ENCODE data around the gene SYNGR3. TPM values are rescaled to one million over a fixed set of nuclear protein-coding genes. Genes with fewer than 3 reads are reported as not detected.

The SYNGR3 gene
- total RNA-seq, 2 experiments from 2014 or later: 11.9 to 12.4 TPM

DNA sequence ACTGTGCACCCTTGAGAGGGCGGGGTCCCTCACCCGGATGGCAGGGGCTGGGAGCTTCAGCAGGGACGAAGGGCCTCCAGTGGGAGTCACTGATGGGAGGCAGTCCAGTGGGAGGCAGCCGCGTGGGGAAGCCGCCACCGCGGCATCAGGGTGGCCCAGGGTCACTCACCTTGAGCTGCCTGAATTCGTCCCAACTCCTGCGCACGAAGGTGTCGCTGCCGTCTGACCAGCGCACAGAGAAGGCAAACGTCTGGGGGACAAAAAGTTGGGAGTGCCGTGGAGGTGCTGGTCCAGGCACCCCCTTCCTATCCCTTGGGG lies 9.0 kb upstream of the SYNGR3 start:
- CTCF ChIA-PET: interaction anchor here (1.3 kb wide), 1 partner anchor 159 kb away, joined by 3 read pairs; no protein-coding TSS in a partner anchor

DNA sequence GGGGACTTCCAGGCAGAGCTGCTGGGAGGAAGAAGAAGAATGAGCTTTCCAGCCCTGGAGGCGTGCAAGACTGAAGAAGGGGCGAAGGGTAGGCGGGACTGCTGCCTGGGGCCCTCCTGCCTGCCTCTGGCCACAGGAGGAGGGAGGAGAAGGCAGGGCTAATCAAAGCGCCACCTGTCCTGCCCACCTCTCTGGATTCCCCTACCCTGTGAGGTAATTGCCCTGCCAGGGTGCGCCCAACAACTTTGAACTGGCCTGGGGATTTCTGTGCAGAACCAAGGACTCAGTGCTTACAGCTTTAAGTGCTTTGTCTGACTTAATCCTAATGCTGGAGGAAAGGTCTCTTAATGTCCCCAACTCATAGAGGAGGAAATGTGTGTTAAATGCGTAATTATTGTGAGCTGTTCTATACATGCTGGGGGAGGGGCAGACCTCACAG lies 8.4 kb upstream of the SYNGR3 start, which contains the start of gene NOXO1:
NOXO1 (minus strand) TSS at position 72 of the 439 bp plus-strand sequence. CDS start 290 bp downstream, outside the sequence.
- Mint-ChIP-seq H3K36me3 (peaks cover 14% of the 10 kb centered on the region), H3K9me3 (no peaks in the 10 kb centered on the region), H3K4me3 (no peak within 1 kb of the TSS), H3K27ac (no peak within 1 kb of the TSS), H3K27me3 (peaks cover 26% of the 10 kb centered on the region), H3K4me1 (ENCODE audit: low read depth) (peaks cover 15% of the 10 kb centered on the region)
- no peak for DNase-seq
- intact Hi-C loops (cut with micrococcal nuclease): no loop called here
- ChIA-PET POLR2A (interaction anchor here (0.7 to 3.2 kb wide), 4 partner anchors 10 to 21 kb away, joined by 4 to 15 read pairs (median 6); partner anchors contain the start of genes RPS2 and TBL3), CTCF (interaction anchor here (2.0 kb wide), 1 partner anchor 23 kb away, joined by 13 read pairs; no protein-coding TSS in a partner anchor)

More for the DNA sequence above, 9.0 kb upstream of the SYNGR3 start:
- no peak for DNase-seq
- Mint-ChIP-seq H3K27me3 (peaks cover 26% of the 10 kb centered on the region), H3K4me3 (no peak overlapping the region), H3K4me1 (ENCODE audit: low read depth) (peaks cover 15% of the 10 kb centered on the region), H3K9me3 (no peaks in the 10 kb centered on the region), H3K36me3 (peaks cover 19% of the 10 kb centered on the region), H3K27ac (no peak overlapping the region)
- POLR2A ChIA-PET: interaction anchor here (2.4 to 3.2 kb wide), 2 partner anchors 9 to 20 kb away, joined by 7 to 15 read pairs; partner anchors contain the start of gene TBL3
- intact Hi-C loops (cut with micrococcal nuclease): no loop called here

- Mint-ChIP-seq H3K9me3 (no peaks in the 10 kb centered on the region), H3K36me3 (peaks cover 13% of the 10 kb centered on the region), H3K4me3 (no peak overlapping the region), H3K4me1 (ENCODE audit: low read depth) (peaks cover 15% of the 10 kb centered on the region), H3K27ac (no peak overlapping the region), H3K27me3 (peaks cover 26% of the 10 kb centered on the region)
- no peak for DNase-seq
- CTCF ChIA-PET: interaction anchor here (2.0 kb wide), 1 partner anchor 22 kb away, joined by 13 read pairs; no protein-coding TSS in a partner anchor
- POLR2A ChIA-PET: interaction anchor here (1.3 to 3.2 kb wide), 4 partner anchors 9 to 21 kb away, joined by 4 to 15 read pairs (median 6); partner anchors contain the start of genes RPS2 and TBL3
- intact Hi-C loops (cut with micrococcal nuclease): no loop called here
Measured at GRCh38 chr16:1982013-1982433, 7.7 kb upstream of the SYNGR3 start.

GRCh38 chr16:1982991-1983543 lies 6.7 kb upstream of the SYNGR3 start:
- no peak overlapping the region for H3K27ac Mint-ChIP-seq
- peaks cover 10% of the 10 kb centered on the region for H3K36me3 Mint-ChIP-seq
- intact Hi-C loops (cut with micrococcal nuclease): no loop called here
- POLR2A ChIA-PET: interaction anchor here (0.7 to 3.6 kb wide), 6 partner anchors 8 to 156 kb away, joined by 3 to 22 read pairs (median 6); partner anchors contain the start of genes RPS2 and TBL3
- DNase-seq: no peak
- peaks cover 26% of the 10 kb centered on the region for H3K27me3 Mint-ChIP-seq
- peaks cover 15% of the 10 kb centered on the region for H3K4me1 Mint-ChIP-seq (ENCODE audit: low read depth)
- no peaks in the 10 kb centered on the region for H3K9me3 Mint-ChIP-seq
- CTCF ChIA-PET: interaction anchor here (0.8 to 2.0 kb wide), 2 partner anchors 21 to 157 kb away, joined by 6 to 13 read pairs; no protein-coding TSS in a partner anchor
- H3K4me3 Mint-ChIP-seq: peak overlapping the region; percentile 81

- Mint-ChIP-seq H3K9me3 (no peaks in the 10 kb centered on the region), H3K4me3 (peak within 1 kb of the TSS; percentile 81), H3K4me1 (ENCODE audit: low read depth) (peaks cover 15% of the 10 kb centered on the region), H3K27me3 (peaks cover 28% of the 10 kb centered on the region), H3K27ac (peak within 1 kb of the TSS; percentile 58), H3K36me3 (peaks cover 7% of the 10 kb centered on the region)
- CTCF ChIA-PET: interaction anchor here (0.6 to 2.4 kb wide), 4 partner anchors 19 to 25 kb away, joined by 3 to 15 read pairs (median 8); partner anchors contain the start of gene RPS2
- intact Hi-C loops (cut with micrococcal nuclease): loop anchor here (1.0 kb wide), 1 partner anchor 9 kb away; no protein-coding TSS in a partner anchor
- peak; percentile 88 for DNase-seq
- POLR2A ChIA-PET: interaction anchor here (1.9 to 3.6 kb wide), 3 partner anchors 12 to 23 kb away, joined by 8 to 22 read pairs (median 15); partner anchors contain the start of genes RPS2 and TBL3
Measured at GRCh38 chr16:1983544-1984346, 6.0 kb upstream of the SYNGR3 start, which contains the start of gene GFER. GFER (plus strand) TSS chr16:1984193; CDS start chr16:1984219, 26 bp downstream.

- DNase-seq: no peak
- H3K4me1 Mint-ChIP-seq (ENCODE audit: low read depth): peaks cover 15% of the 10 kb centered on the region
- H3K9me3 Mint-ChIP-seq: no peaks in the 10 kb centered on the region
- intact Hi-C loops (cut with micrococcal nuclease): loop anchor here (1.0 kb wide), 1 partner anchor 8 kb away; no protein-coding TSS in a partner anchor
- ChIA-PET POLR2A (interaction anchor here (1.6 to 3.6 kb wide), 3 partner anchors 20 to 23 kb away, joined by 5 to 22 read pairs (median 8); partner anchors contain the start of gene RPS2), CTCF (interaction anchor here (0.6 to 2.4 kb wide), 3 partner anchors 19 to 24 kb away, joined by 3 to 15 read pairs (median 3); partner anchors contain the start of gene RPS2)
- H3K36me3 Mint-ChIP-seq: peaks cover 4% of the 10 kb centered on the region
- peaks cover 36% of the 10 kb centered on the region for H3K27me3 Mint-ChIP-seq
- peak overlapping the region; percentile 81 for H3K4me3 Mint-ChIP-seq
- peak overlapping the region; percentile 58 for H3K27ac Mint-ChIP-seq
Measured at GRCh38 chr16:1984347-1985225, 5.2 kb upstream of the SYNGR3 start.

- no peaks in the 10 kb centered on the region for H3K9me3 Mint-ChIP-seq
Measured at GRCh38 chr16:1985466-1986150, 4.2 kb upstream of the SYNGR3 start.

DNA sequence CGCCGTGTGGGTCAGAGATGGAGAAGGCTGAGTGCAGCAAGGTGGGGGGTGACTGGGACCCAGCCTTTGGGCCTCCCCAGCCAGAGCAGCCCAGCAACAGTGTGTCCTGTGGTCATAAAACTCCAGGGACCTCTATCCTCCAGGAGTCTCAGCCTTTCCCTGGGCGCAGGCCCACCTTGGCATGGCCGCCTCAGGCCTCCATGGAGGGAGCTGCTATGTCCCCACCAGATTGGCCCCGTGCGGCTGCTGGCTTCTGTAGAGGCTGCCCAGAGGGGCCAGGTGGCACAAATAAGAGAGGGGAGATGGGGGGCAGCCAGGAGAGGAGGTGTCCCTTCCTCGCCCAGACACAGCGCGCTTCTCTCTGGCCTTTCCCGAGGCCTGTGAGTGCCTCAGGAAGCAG lies 2.6 kb upstream of the SYNGR3 start:
- H3K4me1 Mint-ChIP-seq (ENCODE audit: low read depth): peaks cover 26% of the 10 kb centered on the region
- H3K9me3 Mint-ChIP-seq: no peaks in the 10 kb centered on the region
- peaks cover 23% of the 10 kb centered on the region for H3K27me3 Mint-ChIP-seq
- H3K36me3 Mint-ChIP-seq: peaks cover 4% of the 10 kb centered on the region
- intact Hi-C loops (cut with micrococcal nuclease): no loop called here
- no peak overlapping the region for H3K4me3 Mint-ChIP-seq
- DNase-seq: no peak
- H3K27ac Mint-ChIP-seq: no peak overlapping the region
- ChIA-PET POLR2A (interaction anchor here (1.9 kb wide), 1 partner anchor 16 kb away, joined by 8 read pairs; the partner anchor contains the start of gene TBL3), CTCF (interaction anchor here (1.3 to 2.7 kb wide), 2 partner anchors 9 to 17 kb away, joined by 3 to 12 read pairs; no protein-coding TSS in a partner anchor)

More at GRCh38 chr16:1985466-1986150, 4.2 kb upstream of the SYNGR3 start:
- POLR2A ChIA-PET: interaction anchor here (1.6 to 3.6 kb wide), 3 partner anchors 20 to 25 kb away, joined by 5 to 22 read pairs (median 8); partner anchors contain the start of gene RPS2
- intact Hi-C loops (cut with micrococcal nuclease): no loop called here
- Mint-ChIP-seq H3K27me3 (peaks cover 33% of the 10 kb centered on the region), H3K27ac (no peak overlapping the region), H3K4me1 (ENCODE audit: low read depth) (peaks cover 15% of the 10 kb centered on the region), H3K4me3 (peak overlapping the region; percentile 81), H3K36me3 (peaks cover 4% of the 10 kb centered on the region)
- CTCF ChIA-PET: interaction anchor here (2.4 kb wide), 1 partner anchor 18 kb away, joined by 15 read pairs; no protein-coding TSS in a partner anchor
- DNase-seq: no peak

GRCh38 chr16:1990101-1990350 lies 256 bp downstream of the SYNGR3 start:
- CTCF ChIA-PET: interaction anchor here (1.0 to 2.8 kb wide), 2 partner anchors 8 to 14 kb away, joined by 3 to 18 read pairs; no protein-coding TSS in a partner anchor
- POLR2A ChIA-PET: interaction anchor here (0.8 to 2.8 kb wide), 3 partner anchors 13 to 25 kb away, joined by 3 to 25 read pairs (median 10); partner anchors contain the start of genes RPS2 and TBL3
- Mint-ChIP-seq H3K4me3 (no peak overlapping the region), H3K36me3 (peaks cover 4% of the 10 kb centered on the region), H3K4me1 (ENCODE audit: low read depth) (peaks cover 27% of the 10 kb centered on the region), H3K9me3 (no peaks in the 10 kb centered on the region), H3K27ac (no peak overlapping the region), H3K27me3 (peaks cover 12% of the 10 kb centered on the region)
- DNase-seq: no peak
- intact Hi-C loops (cut with micrococcal nuclease): no loop called here

All from activated CD4-positive, alpha-beta memory T cell treated with anti-CD3 and anti-CD28 coated beads for 36 hours (primary cell).